Kidney (tissue), 14 donors: ENCODE data around the gene USB1. TPM values are rescaled to one million over a fixed set of nuclear protein-coding genes. Genes with fewer than 3 reads are reported as not detected.

Experiments
- DNase-seq, 5 donors: peaks; one replicate each; pipeline ENCODE4 v3.0.0-alpha.2; 2013 to 2020
- FAIRE-seq: peaks from 2 replicates; lab custom pipeline; 2012; peaks lifted over from hg19 to GRCh38; lab: Jason Lieb, UNC
- H3K27ac ChIP-seq, 2 donors: one replicate each; pipeline ENCODE4 v1.7.0; 2013; ENCODE audit warnings: low read depth in 2 of 2, low read length in 2 of 2, inconsistent platforms in 1 of 2
- H3K27me3 ChIP-seq: one replicate; pipeline ENCODE4 v1.7.1; 2013; ENCODE audit warnings: low read length, inconsistent platforms; ENCODE audit not compliant: control insufficient read depth, insufficient read depth
- H3K36me3 ChIP-seq, 3 donors: one replicate each; pipeline versions ENCODE4 v1.7.0 to v1.7.1; 2013; ENCODE audit warnings: low read length in 3 of 3, control low read depth in 1 of 3, inconsistent platforms in 1 of 3; ENCODE audit not compliant: insufficient read depth in 3 of 3, control insufficient read depth in 2 of 3
- H3K4me1 ChIP-seq, 3 donors: one replicate each; pipeline versions ENCODE4 v1.7.0 to v1.7.1; 2013; ENCODE audit warnings: low read length in 3 of 3, inconsistent platforms in 1 of 3, low read depth in 1 of 3; ENCODE audit not compliant: control insufficient read depth in 2 of 3, insufficient read depth in 2 of 3
- H3K4me3 ChIP-seq, 3 donors: one replicate each; pipeline versions ENCODE4 v1.7.0 to v1.8.1; 2013; ENCODE audit warnings: low read length in 3 of 3, control low read depth in 1 of 3, inconsistent platforms in 1 of 3
- H3K9ac ChIP-seq, 3 donors: one replicate each; pipeline versions ENCODE4 v1.7.0 to v1.7.1; 2013; ENCODE audit warnings: low read length in 3 of 3, control low read depth in 1 of 3, inconsistent platforms in 1 of 3
- H3K9me3 ChIP-seq, 3 donors: one replicate each; pipeline versions ENCODE4 v1.7.0 to v1.7.1; 2013; ENCODE audit warnings: low read length in 3 of 3, control low read depth in 1 of 3, inconsistent platforms in 1 of 3; ENCODE audit not compliant: control insufficient read depth in 2 of 3, insufficient read depth in 1 of 3
- intact Hi-C: fragments of 100-400 bp; cut with DNase I; formaldehyde crosslinking; loops from one replicate; pipeline ENCODE4 v1.11.1; 2022
- polyA plus RNA-seq: library from polyadenylated mRNA; stranded (reverse); fragments of 350-450 nt; fragmentation: Illumina TruSeq; extraction: RNeasy Lipid Tissue Mini Kit (QIAGEN cat#74804); gene quantifications from one replicate; pipeline ENCODE4 v1.2.3, GENCODE V29; 2014; ENCODE audit warnings: low read depth, low replicate concordance; ENCODE audit not compliant: insufficient read depth
- total RNA-seq: library from RNA; stranded (reverse); fragmentation: NEBNext Ultra II Directional; extraction: Animal tissue kit (Norgen Biotek cat#: 25700); gene quantifications from one replicate; pipeline ENCODE4 v1.2.1, GENCODE V29; 2021
- TF ChIP-seq, protein P1 (sequence below): IDR thresholded peaks from 3 replicates; pipeline ENCODE4 v1.5.1; 2012; ENCODE audit warnings: mild to moderate bottlenecking, moderate library complexity, borderline replicate concordance; ENCODE audit not compliant: insufficient read depth; ENCODE audit errors: extremely low read depth
- donor health status: control.
- donor health status: control.
- donor health status: control.
- donor health status: control.
- donor health status: control.
- donor health status: DM: yes; HTN: yes; CAD: no.
- donor health status: Normal renal cell carcinoma (clear cell type).

USB1 gene
- total and polyA plus RNA-seq, 2 donors from 2014 or later = 18.3 to 32.8 TPM

DNA sequence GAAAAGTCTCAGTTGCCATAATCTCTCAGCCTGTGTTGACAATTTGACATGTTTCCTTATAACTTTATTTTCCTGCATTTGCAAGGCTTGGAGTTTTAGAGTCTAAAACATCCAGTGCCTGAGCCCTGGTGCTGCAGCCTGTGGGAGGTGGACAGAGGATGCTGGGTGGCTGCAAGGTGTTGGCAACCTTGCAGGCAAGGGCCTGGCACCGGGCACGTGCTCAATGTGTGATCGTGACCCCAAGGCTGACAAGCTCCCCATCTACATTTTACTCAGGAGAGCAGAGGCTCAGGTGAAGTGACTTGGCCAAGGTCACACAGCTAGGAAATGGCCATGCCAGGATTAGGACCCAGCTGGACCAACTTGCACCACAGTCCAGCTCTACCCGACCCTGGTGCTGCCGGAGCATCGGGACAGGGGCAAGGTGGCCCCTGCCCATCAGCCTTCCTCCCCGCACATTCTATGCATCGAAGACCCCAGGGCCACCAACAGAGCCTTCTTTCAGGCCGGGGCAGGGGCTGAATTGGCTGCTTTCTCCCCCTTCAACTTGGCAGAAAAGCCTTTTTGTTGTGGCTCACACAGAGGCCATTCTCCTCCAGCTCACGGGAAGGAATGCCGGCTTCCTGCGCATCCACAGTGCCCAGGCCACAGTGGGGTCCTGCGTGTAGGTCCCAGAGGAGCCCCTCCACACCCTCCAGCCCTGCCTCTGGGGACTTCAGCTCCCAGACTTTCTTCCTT, 47.5 kb downstream of the USB1 start:
- no peak overlapping the region for H3K9ac ChIP-seq
- H3K27me3 ChIP-seq = no peaks in the 10 kb centered on the region
- no peak overlapping the region for H3K4me3 ChIP-seq
- no peaks in the 10 kb centered on the region for H3K4me1 ChIP-seq
- intact Hi-C loops = no loop called here
- no peaks in the 10 kb centered on the region for H3K9me3 ChIP-seq
- DNase-seq = no peak
- H3K36me3 ChIP-seq = peaks cover 0 to 8% (median 2%) of the 10 kb centered on the region in 3 donors
- no peak for FAIRE-seq
- H3K27ac ChIP-seq = no peak overlapping the region
- TF ChIP-seq, protein P1, sequence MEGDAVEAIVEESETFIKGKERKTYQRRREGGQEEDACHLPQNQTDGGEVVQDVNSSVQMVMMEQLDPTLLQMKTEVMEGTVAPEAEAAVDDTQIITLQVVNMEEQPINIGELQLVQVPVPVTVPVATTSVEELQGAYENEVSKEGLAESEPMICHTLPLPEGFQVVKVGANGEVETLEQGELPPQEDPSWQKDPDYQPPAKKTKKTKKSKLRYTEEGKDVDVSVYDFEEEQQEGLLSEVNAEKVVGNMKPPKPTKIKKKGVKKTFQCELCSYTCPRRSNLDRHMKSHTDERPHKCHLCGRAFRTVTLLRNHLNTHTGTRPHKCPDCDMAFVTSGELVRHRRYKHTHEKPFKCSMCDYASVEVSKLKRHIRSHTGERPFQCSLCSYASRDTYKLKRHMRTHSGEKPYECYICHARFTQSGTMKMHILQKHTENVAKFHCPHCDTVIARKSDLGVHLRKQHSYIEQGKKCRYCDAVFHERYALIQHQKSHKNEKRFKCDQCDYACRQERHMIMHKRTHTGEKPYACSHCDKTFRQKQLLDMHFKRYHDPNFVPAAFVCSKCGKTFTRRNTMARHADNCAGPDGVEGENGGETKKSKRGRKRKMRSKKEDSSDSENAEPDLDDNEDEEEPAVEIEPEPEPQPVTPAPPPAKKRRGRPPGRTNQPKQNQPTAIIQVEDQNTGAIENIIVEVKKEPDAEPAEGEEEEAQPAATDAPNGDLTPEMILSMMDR = no peak

DNA sequence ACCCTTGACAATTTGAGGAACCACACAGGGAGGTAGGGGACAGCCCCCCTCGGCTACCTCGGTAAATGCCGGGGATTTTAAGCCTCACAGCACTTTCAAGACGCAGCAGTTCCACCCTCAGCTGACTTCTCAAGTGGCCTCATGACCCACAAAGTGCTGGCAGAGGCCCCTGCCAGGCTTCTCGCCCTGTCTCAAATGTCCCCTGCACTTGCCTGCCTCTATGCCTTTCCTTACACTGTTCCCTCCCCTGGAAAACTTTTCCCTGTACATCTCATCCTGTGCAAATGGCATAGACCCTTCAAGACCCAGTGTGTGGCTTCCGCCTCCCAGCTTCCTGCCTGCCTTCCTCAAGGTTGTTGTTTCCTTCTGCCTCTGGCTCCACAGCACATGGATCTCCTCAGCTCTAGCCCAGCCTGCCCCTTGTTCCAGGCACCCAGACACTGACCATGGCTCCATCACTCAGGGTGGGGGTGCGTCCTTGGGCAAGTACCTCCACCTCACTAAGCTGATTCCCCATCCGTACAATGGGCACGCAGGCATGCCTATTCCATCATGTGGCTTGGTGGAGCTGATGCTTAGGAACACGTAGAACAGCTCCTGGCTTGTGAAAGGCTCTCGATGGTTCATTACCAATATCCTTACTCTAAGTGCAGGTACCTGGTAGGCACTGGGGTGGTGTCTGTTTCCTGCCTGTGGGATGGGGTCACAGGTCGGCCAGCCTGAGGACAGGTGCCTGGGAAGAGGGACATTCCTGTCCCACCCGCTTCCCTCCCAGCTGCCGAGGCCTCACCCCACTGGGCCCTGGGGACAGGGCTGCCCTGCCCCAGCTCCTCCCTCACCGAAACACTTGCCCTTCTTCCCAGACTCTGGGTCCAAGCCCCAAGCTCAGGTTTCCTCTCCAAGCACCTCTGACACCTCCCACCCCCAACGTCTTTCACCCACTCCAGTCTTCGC, 48.3 kb downstream of the USB1 start:
- H3K4me3 ChIP-seq = no peak overlapping the region
- H3K27ac ChIP-seq = no peak overlapping the region
- TF ChIP-seq, protein P1 = no peak
- intact Hi-C loops = no loop called here
- DNase-seq (peak in 1 of 5 donors; percentile 70), FAIRE-seq (no peak)
- H3K9ac ChIP-seq = no peak overlapping the region
- no peaks in the 10 kb centered on the region for H3K36me3 ChIP-seq
- no peaks in the 10 kb centered on the region for H3K9me3 ChIP-seq
- no peaks in the 10 kb centered on the region for H3K4me1 ChIP-seq
- H3K27me3 ChIP-seq = no peaks in the 10 kb centered on the region

DNA sequence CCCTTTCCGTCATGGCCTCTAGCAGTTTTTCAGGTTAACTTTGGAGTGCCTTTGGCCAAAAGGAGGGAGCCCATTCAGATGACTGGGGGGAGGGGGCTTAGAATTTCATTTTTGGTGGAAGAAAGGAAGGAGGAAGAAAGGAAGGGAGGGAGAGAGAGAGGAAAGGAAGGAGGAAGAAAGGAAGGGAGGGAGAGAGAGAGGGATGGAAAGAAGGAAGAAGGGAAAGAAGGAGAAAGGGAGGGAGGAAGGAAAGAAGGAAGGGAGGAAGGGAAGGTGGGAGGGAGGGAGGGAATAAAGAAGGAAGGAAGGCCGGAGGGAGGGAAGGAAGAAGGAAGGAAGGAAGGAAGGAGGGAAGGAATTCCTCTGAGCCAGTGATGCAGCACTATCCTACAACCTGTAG, 50.1 kb downstream of the USB1 start:
- no peaks in the 10 kb centered on the region for H3K9me3 ChIP-seq
- H3K27ac ChIP-seq = no peak overlapping the region
- H3K9ac ChIP-seq = no peak overlapping the region
- FAIRE-seq = no peak
- no peak for DNase-seq
- H3K4me3 ChIP-seq = no peak overlapping the region
- TF ChIP-seq, protein P1 = no peak
- H3K4me1 ChIP-seq = no peaks in the 10 kb centered on the region
- no peaks in the 10 kb centered on the region for H3K27me3 ChIP-seq
- intact Hi-C loops = no loop called here
- H3K36me3 ChIP-seq = no peaks in the 10 kb centered on the region
